ENCODE measurements around the gene FMNL3.

Gene FMNL3

GRCh38 chr12:49648712-49649003 lies 58.5 kb downstream of the FMNL3 start:
- no peak for DNase-seq

GRCh38 chr12:49647827-49648711 lies 59.1 kb downstream of the FMNL3 start:
- DNase-seq = no peak

GRCh38 chr12:49646871-49647654 lies 60.1 kb downstream of the FMNL3 start:
- no peak for DNase-seq

GRCh38 chr12:49646331-49646830 lies 60.8 kb downstream of the FMNL3 start:
- DNase-seq = no peak

- no peak for DNase-seq
These were observed 61.8 kb downstream of the FMNL3 start for GRCh38 chr12:49645146-49646039.

GRCh38 chr12:49644620-49644994 lies 62.6 kb downstream of the FMNL3 start:
- peak; percentile 75 for DNase-seq

- DNase-seq = no peak
These were observed 63.1 kb downstream of the FMNL3 start for GRCh38 chr12:49643961-49644619.

GRCh38 chr12:49643135-49643534 lies 64.1 kb downstream of the FMNL3 start:
- DNase-seq = no peak

- DNase-seq = no peak
These were observed 64.8 kb downstream of the FMNL3 start for GRCh38 chr12:49642370-49642802.

- DNase-seq = no peak
These were observed 65.3 kb downstream of the FMNL3 start for GRCh38 chr12:49641748-49642369.

- DNase-seq = peak; percentile 75
These were observed 70.0 kb downstream of the FMNL3 start for GRCh38 chr12:49636979-49637755.

- DNase-seq = no peak
These were observed 70.6 kb downstream of the FMNL3 start for GRCh38 chr12:49636574-49636973.

GRCh38 chr12:49635656-49636055 lies 71.5 kb downstream of the FMNL3 start:
- DNase-seq = no peak

- DNase-seq = no peak
These were observed 72.2 kb downstream of the FMNL3 start for GRCh38 chr12:49635036-49635435.

GRCh38 chr12:49633703-49634345 lies 73.4 kb downstream of the FMNL3 start:
- no peak for DNase-seq

GRCh38 chr12:49632986-49633702 lies 74.1 kb downstream of the FMNL3 start:
- no peak for DNase-seq

GRCh38 chr12:49632401-49632800 lies 74.8 kb downstream of the FMNL3 start:
- no peak for DNase-seq

- no peak for DNase-seq
These were observed 75.8 kb downstream of the FMNL3 start for GRCh38 chr12:49631336-49631907.

- no peak for DNase-seq
These were observed 79.3 kb downstream of the FMNL3 start for GRCh38 chr12:49627752-49628360.

Data from activated CD4-positive, alpha-beta T cell treated with anti-CD3 and anti-CD28 coated beads, Interleukin-2, amount 50 U/mL, for 16 hours (primary cell).